Measurements from ENCODE around the gene FPGS.

DNA sequence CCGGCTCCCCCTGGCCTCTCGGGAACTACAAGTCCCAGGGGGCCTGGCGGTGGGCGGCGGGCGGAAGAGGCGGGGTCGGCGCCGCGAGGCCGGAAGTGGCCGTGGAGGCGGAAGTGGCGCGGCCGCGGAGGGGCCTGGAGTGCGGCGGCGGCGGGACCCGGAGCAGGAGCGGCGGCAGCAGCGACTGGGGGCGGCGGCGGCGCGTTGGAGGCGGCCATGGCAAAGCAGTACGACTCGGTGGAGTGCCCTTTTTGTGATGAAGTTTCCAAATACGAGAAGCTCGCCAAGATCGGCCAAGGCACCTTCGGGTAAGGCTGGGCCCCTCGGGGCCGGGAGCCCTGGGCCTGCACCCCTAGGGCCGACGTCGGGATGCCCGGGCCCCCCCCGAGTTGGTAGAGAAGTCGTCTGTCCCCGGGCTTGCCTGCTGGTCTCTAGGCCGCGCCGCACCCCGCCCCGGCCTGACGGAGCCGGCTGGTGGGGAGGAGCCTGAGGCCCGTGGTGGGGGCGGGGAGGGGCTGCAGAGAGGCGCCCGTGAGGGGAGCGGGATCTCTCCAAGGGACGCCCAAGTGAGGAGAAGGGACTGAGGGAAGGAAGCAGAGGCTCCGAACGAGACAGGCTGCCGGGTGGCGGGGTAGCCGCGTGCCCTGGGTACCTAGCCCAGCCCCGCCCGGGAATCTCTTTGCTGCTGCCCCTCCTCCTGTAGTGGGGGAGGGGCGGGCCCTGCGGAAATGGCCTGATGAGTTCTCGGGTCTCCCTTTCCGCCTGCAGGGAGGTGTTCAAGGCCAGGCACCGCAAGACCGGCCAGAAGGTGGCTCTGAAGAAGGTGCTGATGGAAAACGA is 16.5 kb upstream of the FPGS start, which contains the start of gene CDK9:
- TF ChIP-seq, protein P1, sequence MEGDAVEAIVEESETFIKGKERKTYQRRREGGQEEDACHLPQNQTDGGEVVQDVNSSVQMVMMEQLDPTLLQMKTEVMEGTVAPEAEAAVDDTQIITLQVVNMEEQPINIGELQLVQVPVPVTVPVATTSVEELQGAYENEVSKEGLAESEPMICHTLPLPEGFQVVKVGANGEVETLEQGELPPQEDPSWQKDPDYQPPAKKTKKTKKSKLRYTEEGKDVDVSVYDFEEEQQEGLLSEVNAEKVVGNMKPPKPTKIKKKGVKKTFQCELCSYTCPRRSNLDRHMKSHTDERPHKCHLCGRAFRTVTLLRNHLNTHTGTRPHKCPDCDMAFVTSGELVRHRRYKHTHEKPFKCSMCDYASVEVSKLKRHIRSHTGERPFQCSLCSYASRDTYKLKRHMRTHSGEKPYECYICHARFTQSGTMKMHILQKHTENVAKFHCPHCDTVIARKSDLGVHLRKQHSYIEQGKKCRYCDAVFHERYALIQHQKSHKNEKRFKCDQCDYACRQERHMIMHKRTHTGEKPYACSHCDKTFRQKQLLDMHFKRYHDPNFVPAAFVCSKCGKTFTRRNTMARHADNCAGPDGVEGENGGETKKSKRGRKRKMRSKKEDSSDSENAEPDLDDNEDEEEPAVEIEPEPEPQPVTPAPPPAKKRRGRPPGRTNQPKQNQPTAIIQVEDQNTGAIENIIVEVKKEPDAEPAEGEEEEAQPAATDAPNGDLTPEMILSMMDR (IDR thresholded peaks at IDR 0.05): peak in 2 of 6 experiments; percentile 2 to 25
- peak in 3 of 4 donors; percentile 58 to 91 (median 73) for TF ChIP-seq POLR2A (IDR thresholded peaks at IDR 0.05)
